ENCODE measurements around the gene SNX9.
"Not testable (repeated sequence)": the region's sequence is repeated elsewhere in the genome, so short reads cannot be mapped to it uniquely, and the experiment has no call there.

Gene SNX9

GRCh38 chr6:157831424-157832249, 8.6 kb downstream of the SNX9 start:
- Mint-ChIP-seq H3K9me3 (peaks cover 13% of the 10 kb centered on the region), H3K27ac (no peak overlapping the region), H3K4me3 (no peak overlapping the region), H3K4me1 (ENCODE audit: low read depth) (peaks cover 19% of the 10 kb centered on the region), H3K27me3 (ENCODE audit: low read depth) (peaks cover 36% of the 10 kb centered on the region), H3K36me3 (ENCODE audit: low read depth) (peaks cover 9% of the 10 kb centered on the region)
- no peak for DNase-seq (ENCODE audit: low spot score)

DNA sequence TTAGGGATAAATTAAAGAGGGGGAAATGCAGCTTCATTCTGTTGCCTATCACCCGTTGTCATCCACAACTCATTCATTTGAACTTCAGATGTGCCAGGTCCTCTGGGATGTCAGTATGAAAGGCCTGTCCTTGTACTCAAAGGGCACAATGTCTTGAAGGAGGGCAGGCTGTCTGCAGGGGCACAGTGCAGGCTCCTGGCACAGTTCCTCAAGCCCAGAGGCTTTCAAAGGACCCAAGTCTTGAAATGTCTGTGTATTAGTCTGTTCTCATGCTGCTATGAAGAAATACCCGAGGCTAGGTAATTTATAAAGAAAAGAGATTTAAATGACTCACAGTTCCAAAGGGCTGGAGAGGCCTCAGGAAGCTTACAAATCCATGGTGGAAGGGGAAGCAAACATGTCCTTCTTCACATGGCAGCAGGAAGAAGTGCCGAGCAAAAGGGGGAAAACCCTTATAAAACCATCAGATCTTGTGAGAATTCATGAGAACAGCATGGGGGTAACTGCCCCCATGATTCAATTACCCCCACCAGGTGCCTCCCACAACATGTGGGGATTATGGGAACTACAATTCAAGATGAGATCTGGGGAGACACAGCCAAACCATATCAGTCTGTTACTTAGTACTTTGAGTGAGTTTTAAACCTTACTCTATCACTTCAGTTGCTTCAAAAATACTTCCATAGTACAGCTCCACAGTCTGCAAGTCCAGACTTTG, 9.4 kb downstream of the SNX9 start:
- Mint-ChIP-seq H3K9me3 (peaks cover 13% of the 10 kb centered on the region), H3K27ac (no peak overlapping the region), H3K4me1 (ENCODE audit: low read depth) (peaks cover 19% of the 10 kb centered on the region), H3K27me3 (ENCODE audit: low read depth) (peaks cover 39% of the 10 kb centered on the region), H3K4me3 (no peak overlapping the region), H3K36me3 (ENCODE audit: low read depth) (peaks cover 9% of the 10 kb centered on the region)
- DNase-seq (ENCODE audit: low spot score), result no peak

GRCh38 chr6:157834549-157834948, 11.5 kb downstream of the SNX9 start:
- peaks cover 9% of the 10 kb centered on the region for H3K36me3 Mint-ChIP-seq (ENCODE audit: low read depth)
- H3K4me3 Mint-ChIP-seq, result no peak overlapping the region
- H3K9me3 Mint-ChIP-seq, result peaks cover 13% of the 10 kb centered on the region
- H3K4me1 Mint-ChIP-seq (ENCODE audit: low read depth), result peaks cover 19% of the 10 kb centered on the region
- no peak overlapping the region for H3K27ac Mint-ChIP-seq
- DNase-seq (ENCODE audit: low spot score), result no peak
- H3K27me3 Mint-ChIP-seq (ENCODE audit: low read depth), result peaks cover 40% of the 10 kb centered on the region

DNA sequence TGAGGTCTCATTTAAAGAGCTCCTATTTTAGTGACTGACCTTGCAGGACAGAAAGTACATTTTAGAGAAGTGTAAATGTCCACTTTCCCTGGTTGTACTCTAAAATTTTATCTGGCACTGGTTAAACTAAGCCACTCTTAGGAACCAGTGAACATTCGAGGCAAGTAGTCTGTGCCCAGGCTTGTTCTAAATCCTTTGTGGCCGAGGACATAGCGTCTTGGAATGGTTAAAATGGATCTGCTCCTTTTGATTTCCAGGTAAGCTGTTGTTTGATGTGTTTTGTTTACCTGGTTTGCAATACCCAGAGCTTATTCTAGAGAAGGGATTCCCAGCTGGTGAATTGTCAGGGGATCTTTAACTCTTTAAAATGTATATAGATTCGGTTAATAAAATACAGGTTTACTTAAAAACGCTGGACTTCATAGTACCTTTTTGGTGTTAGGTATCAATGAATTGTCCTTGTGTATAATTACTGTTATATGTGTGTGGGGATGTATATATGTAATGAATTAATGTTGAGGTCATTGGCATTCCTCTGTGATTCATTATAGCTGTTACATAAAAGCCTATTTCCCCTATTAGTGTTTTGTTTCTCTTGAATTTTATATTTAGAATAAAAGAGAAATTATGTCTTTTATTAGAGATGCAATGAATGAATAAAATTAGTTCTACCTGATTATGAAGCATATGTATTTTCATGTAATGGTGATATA, 15.8 kb downstream of the SNX9 start:
- no peak overlapping the region for H3K27ac Mint-ChIP-seq
- H3K4me1 Mint-ChIP-seq (ENCODE audit: low read depth), result peaks cover 8% of the 10 kb centered on the region
- DNase-seq (ENCODE audit: low spot score), result no peak
- H3K4me3 Mint-ChIP-seq, result no peak overlapping the region
- peaks cover 5% of the 10 kb centered on the region for H3K9me3 Mint-ChIP-seq
- H3K36me3 Mint-ChIP-seq (ENCODE audit: low read depth), result peaks cover 2% of the 10 kb centered on the region
- peaks cover 37% of the 10 kb centered on the region for H3K27me3 Mint-ChIP-seq (ENCODE audit: low read depth)

DNA sequence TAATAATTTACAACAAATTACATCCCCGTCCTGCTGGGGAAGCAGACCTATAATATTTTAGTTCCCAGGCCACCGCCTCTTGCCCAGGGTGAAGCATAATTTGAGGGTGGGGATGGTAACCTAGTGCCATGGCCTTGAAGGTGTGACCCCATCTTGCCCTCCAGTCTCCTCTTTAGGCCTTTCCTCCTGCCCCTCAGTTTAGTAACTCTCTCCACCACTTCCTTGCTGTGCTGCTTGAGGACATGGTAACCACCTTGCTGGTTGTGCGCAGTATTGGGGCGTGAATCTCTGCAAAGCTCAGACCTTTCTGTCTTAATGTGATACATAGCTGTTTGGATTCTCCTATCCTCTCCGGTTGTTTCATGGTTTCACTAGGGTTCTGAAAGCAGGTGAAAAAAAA, 16.6 kb downstream of the SNX9 start:
- peaks cover 40% of the 10 kb centered on the region for H3K27me3 Mint-ChIP-seq (ENCODE audit: low read depth)
- peaks cover 5% of the 10 kb centered on the region for H3K4me1 Mint-ChIP-seq (ENCODE audit: low read depth)
- H3K4me3 Mint-ChIP-seq, result no peak overlapping the region
- no peak overlapping the region for H3K27ac Mint-ChIP-seq
- DNase-seq (ENCODE audit: low spot score), result no peak
- H3K36me3 Mint-ChIP-seq (ENCODE audit: low read depth), result peaks cover 2% of the 10 kb centered on the region
- H3K9me3 Mint-ChIP-seq, result peaks cover 5% of the 10 kb centered on the region

- Mint-ChIP-seq H3K27me3 (ENCODE audit: low read depth) (peaks cover 38% of the 10 kb centered on the region), H3K36me3 (ENCODE audit: low read depth) (peaks cover 2% of the 10 kb centered on the region), H3K27ac (no peak overlapping the region), H3K4me3 (no peak overlapping the region), H3K4me1 (ENCODE audit: low read depth) (peaks cover 6% of the 10 kb centered on the region), H3K9me3 (peaks cover 5% of the 10 kb centered on the region)
- no peak for DNase-seq (ENCODE audit: low spot score)
Measured at GRCh38 chr6:157840261-157840660, 17.2 kb downstream of the SNX9 start.

GRCh38 chr6:157840776-157841175, 17.7 kb downstream of the SNX9 start:
- no peak overlapping the region for H3K27ac Mint-ChIP-seq
- peaks cover 11% of the 10 kb centered on the region for H3K4me1 Mint-ChIP-seq (ENCODE audit: low read depth)

GRCh38 chr6:157841211-157841840, 18.3 kb downstream of the SNX9 start:
- H3K27ac Mint-ChIP-seq, result no peak overlapping the region
- no peaks in the 10 kb centered on the region for H3K36me3 Mint-ChIP-seq (ENCODE audit: low read depth)
- DNase-seq (ENCODE audit: low spot score), result no peak
- H3K9me3 Mint-ChIP-seq, result no peaks in the 10 kb centered on the region
- H3K4me3 Mint-ChIP-seq, result no peak overlapping the region
- H3K27me3 Mint-ChIP-seq (ENCODE audit: low read depth), result peaks cover 36% of the 10 kb centered on the region
- peaks cover 11% of the 10 kb centered on the region for H3K4me1 Mint-ChIP-seq (ENCODE audit: low read depth)

More at GRCh38 chr6:157840776-157841175, 17.7 kb downstream of the SNX9 start:
- Mint-ChIP-seq H3K4me3 (no peak overlapping the region), H3K27me3 (ENCODE audit: low read depth) (peaks cover 38% of the 10 kb centered on the region), H3K36me3 (ENCODE audit: low read depth) (no peaks in the 10 kb centered on the region), H3K9me3 (no peaks in the 10 kb centered on the region)
- DNase-seq (ENCODE audit: low spot score), result no peak

DNA sequence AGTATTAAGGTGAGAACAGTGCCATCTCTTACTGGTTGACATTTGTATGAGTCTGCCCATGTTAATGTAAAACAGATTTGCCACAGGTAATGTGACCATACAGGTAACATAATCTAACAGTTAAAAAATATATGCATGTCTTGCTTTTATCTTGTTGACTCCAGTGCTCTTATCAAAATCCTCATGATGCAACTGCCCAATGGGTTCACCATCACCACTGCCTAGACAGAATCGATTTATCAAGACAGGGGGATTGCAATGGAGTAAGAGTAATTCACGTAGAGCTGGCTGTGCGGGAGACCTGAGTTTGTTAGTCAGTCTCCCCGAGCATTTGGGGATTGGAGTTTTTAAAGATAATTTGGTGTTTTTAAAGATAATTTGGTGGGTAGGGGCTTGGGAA, 19.2 kb downstream of the SNX9 start:
- Mint-ChIP-seq H3K4me1 (ENCODE audit: low read depth) (peaks cover 11% of the 10 kb centered on the region), H3K27me3 (ENCODE audit: low read depth) (peaks cover 31% of the 10 kb centered on the region), H3K27ac (no peak overlapping the region), H3K4me3 (no peak overlapping the region), H3K36me3 (ENCODE audit: low read depth) (no peaks in the 10 kb centered on the region), H3K9me3 (no peaks in the 10 kb centered on the region)
- no peak for DNase-seq (ENCODE audit: low spot score)

DNA sequence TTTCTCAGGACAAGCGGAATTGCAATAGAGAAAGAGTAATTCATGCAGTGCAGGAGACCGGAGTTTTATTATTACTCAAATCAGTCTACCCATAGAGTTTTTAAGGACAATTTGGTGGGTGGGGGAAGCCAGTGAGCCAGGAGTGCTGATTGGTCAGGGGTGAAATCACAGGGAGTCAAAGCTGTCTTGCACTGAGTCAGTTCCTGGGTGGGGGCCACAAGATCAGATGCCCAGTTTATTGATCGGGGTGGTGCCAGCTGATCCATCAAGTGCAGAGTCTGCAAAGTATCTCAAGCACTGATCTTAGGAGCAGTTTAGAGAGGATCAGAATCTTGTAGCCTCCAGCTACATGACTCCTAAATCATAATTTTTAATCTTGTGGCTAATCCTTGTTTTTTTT, 21.1 kb downstream of the SNX9 start:
- not testable (repeated sequence) for H3K4me3 Mint-ChIP-seq; H3K9me3 Mint-ChIP-seq; H3K27ac Mint-ChIP-seq; DNase-seq (ENCODE audit: low spot score); H3K36me3 Mint-ChIP-seq (ENCODE audit: low read depth)
- H3K27me3 Mint-ChIP-seq (ENCODE audit: low read depth), result peaks cover 29% of the 10 kb centered on the region
- peaks cover 12% of the 10 kb centered on the region for H3K4me1 Mint-ChIP-seq (ENCODE audit: low read depth)

GRCh38 chr6:157845493-157846259, 22.6 kb downstream of the SNX9 start:
- Mint-ChIP-seq H3K27ac (no peak overlapping the region), H3K9me3 (no peaks in the 10 kb centered on the region), H3K4me1 (ENCODE audit: low read depth) (peaks cover 17% of the 10 kb centered on the region), H3K36me3 (ENCODE audit: low read depth) (no peaks in the 10 kb centered on the region), H3K27me3 (ENCODE audit: low read depth) (peaks cover 37% of the 10 kb centered on the region), H3K4me3 (no peak overlapping the region)
- no peak for DNase-seq (ENCODE audit: low spot score)

- Mint-ChIP-seq H3K27me3 (ENCODE audit: low read depth) (peaks cover 27% of the 10 kb centered on the region), H3K4me3 (no peak overlapping the region), H3K27ac (no peak overlapping the region), H3K9me3 (peaks cover 6% of the 10 kb centered on the region), H3K36me3 (ENCODE audit: low read depth) (peaks cover 2% of the 10 kb centered on the region), H3K4me1 (ENCODE audit: low read depth) (peaks cover 13% of the 10 kb centered on the region)
- no peak for DNase-seq (ENCODE audit: low spot score)
Measured at GRCh38 chr6:157847846-157848245, 24.8 kb downstream of the SNX9 start.

DNA sequence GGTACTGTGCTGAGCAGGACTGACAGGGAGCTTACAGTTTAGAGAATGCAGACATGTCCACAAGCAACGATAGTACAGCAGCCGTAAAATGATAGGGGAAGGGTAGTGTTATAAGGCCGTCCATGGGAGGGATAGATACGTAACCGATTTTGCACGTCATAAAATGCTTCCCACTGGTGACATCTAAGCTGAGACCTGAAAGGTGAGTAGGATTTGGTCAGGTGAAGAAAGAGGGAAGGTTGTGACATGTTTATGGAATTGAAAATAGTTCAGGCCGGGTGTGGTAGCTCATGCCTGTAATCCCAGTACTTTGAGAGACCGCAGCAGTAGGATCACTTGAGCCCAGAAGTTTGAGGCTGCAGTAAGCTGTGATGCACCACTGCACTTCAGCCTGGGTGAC, 25.6 kb downstream of the SNX9 start:
- H3K9me3 Mint-ChIP-seq, result peaks cover 14% of the 10 kb centered on the region
- no peak overlapping the region for H3K4me3 Mint-ChIP-seq
- no peak overlapping the region for H3K27ac Mint-ChIP-seq
- no peak for DNase-seq (ENCODE audit: low spot score)
- H3K27me3 Mint-ChIP-seq (ENCODE audit: low read depth), result peaks cover 27% of the 10 kb centered on the region
- peaks cover 13% of the 10 kb centered on the region for H3K4me1 Mint-ChIP-seq (ENCODE audit: low read depth)
- peaks cover 9% of the 10 kb centered on the region for H3K36me3 Mint-ChIP-seq (ENCODE audit: low read depth)
